ENCODE data around the gene UNC5CL. TPM values are rescaled to one million over a fixed set of nuclear protein-coding genes. Genes with fewer than 3 reads are reported as not detected.

UNC5CL gene
- total RNA-seq, 6 donors from 2014 or later = 0.97 to 12.6 (median 2.3) TPM

- Histone ChIP-seq H3K27ac (no peak overlapping the region), H3K27me3 (no peaks in the 10 kb centered on the region), H3K36me3 (no peaks in the 10 kb centered on the region), H3K4me3 (no peak overlapping the region), H3K4me1 (peaks cover 0 to 6% (median 4%) of the 10 kb centered on the region in 4 donors), H3K9me3 (no peaks in the 10 kb centered on the region)
- ATAC-seq (ENCODE audit: low FRiP score in 2 of 2) (no peak), DNase-seq (no peak)
- no peak for TF ChIP-seq POLR2A (IDR thresholded peaks at IDR 0.05)
- no peak for TF ChIP-seq CTCF (IDR thresholded peaks at IDR 0.05)
- no peak for TF ChIP-seq EP300 (IDR thresholded peaks at IDR 0.05)
- TF ChIP-seq POLR2AphosphoS5 (IDR thresholded peaks at IDR 0.05) = no peak
- 62 to 75% methylated on average over 3 of the region's 3 CpGs for WGBS, 2 donors
These were observed 16.1 kb upstream of the UNC5CL start for GRCh38 chr6:41055149-41055548.

- DNase-seq (no peak), ATAC-seq (ENCODE audit: low FRiP score in 2 of 2) (no peak)
- Histone ChIP-seq H3K27me3 (no peaks in the 10 kb centered on the region), H3K9me3 (no peaks in the 10 kb centered on the region), H3K4me1 (peaks cover 0 to 6% (median 4%) of the 10 kb centered on the region in 4 donors), H3K27ac (no peak overlapping the region), H3K4me3 (no peak overlapping the region), H3K36me3 (no peaks in the 10 kb centered on the region)
- TF ChIP-seq POLR2A (IDR thresholded peaks at IDR 0.05) = no peak
- no peak for TF ChIP-seq POLR2AphosphoS5 (IDR thresholded peaks at IDR 0.05)
- TF ChIP-seq CTCF (IDR thresholded peaks at IDR 0.05) = no peak
- no peak for TF ChIP-seq EP300 (IDR thresholded peaks at IDR 0.05)
- WGBS, 2 donors = 94 to 98% methylated on average over 3 of the region's 3 CpGs
These were observed 15.5 kb upstream of the UNC5CL start for GRCh38 chr6:41054511-41054910.

- WGBS, 2 donors = 73 to 74% methylated on average over 5 of the region's 5 CpGs
- DNase-seq (no peak), ATAC-seq (ENCODE audit: low FRiP score in 2 of 2) (no peak)
- H3K27ac ChIP-seq = no peak within 1 kb of the TSS
- no peaks in the 10 kb centered on the region for H3K27me3 ChIP-seq
- H3K36me3 ChIP-seq = no peaks in the 10 kb centered on the region
- H3K4me1 ChIP-seq = peaks cover 0 to 6% (median 4%) of the 10 kb centered on the region in 4 donors
- no peaks in the 10 kb centered on the region for H3K9me3 ChIP-seq
- H3K4me3 ChIP-seq = no peak within 1 kb of the TSS
- TF ChIP-seq POLR2A (IDR thresholded peaks at IDR 0.05) = no peak
- no peak for TF ChIP-seq CTCF (IDR thresholded peaks at IDR 0.05)
These were observed 14.0 kb upstream of the UNC5CL start, which contains the start of gene APOBEC2 for GRCh38 chr6:41053041-41053440. Gene APOBEC2, plus strand, starts transcription at chr6:41053202. Its CDS starts 146 bp downstream, at chr6:41053348.

GRCh38 chr6:41051873-41052272 is 12.9 kb upstream of the UNC5CL start:
- WGBS, 2 donors = 56 to 64% methylated on average over 5 of the region's 5 CpGs
- Histone ChIP-seq H3K27me3 (no peaks in the 10 kb centered on the region), H3K4me1 (peaks cover 0 to 6% (median 4%) of the 10 kb centered on the region in 4 donors), H3K27ac (no peak overlapping the region), H3K9me3 (no peaks in the 10 kb centered on the region), H3K36me3 (no peaks in the 10 kb centered on the region), H3K4me3 (no peak overlapping the region)
- TF ChIP-seq POLR2A (IDR thresholded peaks at IDR 0.05) (no peak), EP300 (IDR thresholded peaks at IDR 0.05) (no peak), CTCF (IDR thresholded peaks at IDR 0.05) (no peak), POLR2AphosphoS5 (IDR thresholded peaks at IDR 0.05) (no peak)
- DNase-seq (no peak), ATAC-seq (ENCODE audit: low FRiP score in 2 of 2) (peak in 1 of 2 donors; percentile 24)

- Histone ChIP-seq H3K27ac (no peak overlapping the region), H3K4me3 (no peak overlapping the region), H3K27me3 (no peaks in the 10 kb centered on the region), H3K4me1 (peaks cover 0 to 6% (median 4%) of the 10 kb centered on the region in 4 donors), H3K9me3 (no peaks in the 10 kb centered on the region), H3K36me3 (no peaks in the 10 kb centered on the region)
- no peak for TF ChIP-seq CTCF (IDR thresholded peaks at IDR 0.05)
- no peak for ATAC-seq (ENCODE audit: low FRiP score in 2 of 2)
- WGBS, 2 donors = 82 to 84% methylated on average over 3 of the region's 3 CpGs
- DNase-seq = no peak
These were observed 11.5 kb upstream of the UNC5CL start for GRCh38 chr6:41050536-41050935.

Data from upper lobe of left lung (tissue), 6 donors.